HepG2 (cell line): Measurements from ENCODE around the gene NFS1. TPM values are rescaled to one million over a fixed set of nuclear protein-coding genes. Genes with fewer than 3 reads are reported as not detected.
A peak's percentile ranks its signal among the peaks of the same experiment; 100 is the strongest.

Source experiments
- ARNT ChIP-seq: fragments of 450-650 bp; IDR thresholded peaks from 2 replicates; pipeline ENCODE4 v1.6.1; 2017
- MLLT10 ChIP-seq: sonication (generic); formaldehyde crosslinking; IDR thresholded peaks from 2 replicates; pipeline ENCODE4 v1.4.0; 2020; ENCODE audit warnings: missing genetic modification reagents
- NBN ChIP-seq: fragments of 450-650 bp; conservative IDR thresholded peaks from 2 replicates; pipeline ENCODE4 v1.6.1; 2017
- NFE2L1 ChIP-seq: sonication (generic); formaldehyde crosslinking; IDR thresholded peaks from 2 replicates; pipeline ENCODE4 v1.4.0; 2020; ENCODE audit warnings: missing genetic modification reagents, mild to moderate bottlenecking, borderline replicate concordance
- ONECUT2 ChIP-seq: sonication (generic); formaldehyde crosslinking; IDR thresholded peaks from 2 replicates; pipeline ENCODE4 v1.4.0; 2020; ENCODE audit warnings: missing genetic modification reagents
- PHF8 ChIP-seq: sonication (generic); formaldehyde crosslinking; IDR thresholded peaks from 2 replicates; pipeline ENCODE4 v1.5.0; 2020; ENCODE audit warnings: missing genetic modification reagents
- PPARG ChIP-seq: conservative IDR thresholded peaks from 2 replicates; pipeline ENCODE4 v1.6.1; 2016; ENCODE audit warnings: missing biosample characterization, missing genetic modification reagents
- TCF12 ChIP-seq, 2 experiments: fragments of 450-650 bp in 1 of 2; sonication (generic) in 1 of 2; formaldehyde crosslinking in 1 of 2; IDR thresholded peaks; 2 replicates each; pipeline versions ENCODE4 v1.6.1 to v1.8.0; 2017 to 2022; ENCODE audit warnings: antibody characterized with exemption in 1 of 2, mild to moderate bottlenecking in 1 of 2, missing genetic modification reagents in 1 of 2, moderate library complexity in 1 of 2
- ZBTB7A ChIP-seq: sonication (generic); formaldehyde crosslinking; IDR thresholded peaks from 2 replicates; pipeline ENCODE4 v1.8.0; 2022; ENCODE audit warnings: mild to moderate bottlenecking, missing genetic modification reagents
- ZNF430 ChIP-seq: sonication (generic); formaldehyde crosslinking; IDR thresholded peaks from 2 replicates; pipeline ENCODE4 v1.9.0; 2021; ENCODE audit warnings: mild to moderate bottlenecking, missing genetic modification reagents
- ZNF468 ChIP-seq: sonication (generic); formaldehyde crosslinking; IDR thresholded peaks from 2 replicates; pipeline ENCODE4 v1.8.0; 2022; ENCODE audit warnings: mild to moderate bottlenecking, moderate library complexity, missing genetic modification reagents
- ZNF709 ChIP-seq: sonication (generic); formaldehyde crosslinking; IDR thresholded peaks from 2 replicates; pipeline ENCODE4 v1.5.0; 2020; ENCODE audit warnings: mild to moderate bottlenecking, missing genetic modification reagents
- ZSCAN31 ChIP-seq: sonication (generic); formaldehyde crosslinking; IDR thresholded peaks from 2 replicates; pipeline ENCODE4 v1.5.0; 2020; ENCODE audit warnings: low read depth, mild to moderate bottlenecking, missing genetic modification reagents
- polyA plus RNA-seq, 8 experiments: library from polyadenylated mRNA; depleted of rRNA in 3 of 8; stranded (reverse) in 7 of 8; unstranded in 1 of 8; fragments of >200 nt; fragmentation: Illumina TruSeq in 4 of 8; extraction: Trizol in 4 of 8; gene quantifications; 2 replicates each; pipeline versions ENCODE4 v1.2.1 to v1.2.3, GENCODE V29; 2011 to 2016; ENCODE audit warnings: low read depth in 4 of 8, missing spikeins in 1 of 8, mixed read lengths in 1 of 8; ENCODE audit not compliant: insufficient read depth in 1 of 8
- total RNA-seq, 5 experiments: library from RNA; depleted of rRNA; stranded (reverse); fragments of >200 nt; fragmentation: Illumina TruSeq; extraction: Trizol; gene quantifications; 2 replicates each; pipeline ENCODE4 v1.2.3, GENCODE V29; 2016; ENCODE audit warnings: low read depth in 1 of 5
- TF ChIP-seq, protein P1 (sequence below), 2 experiments: sonication (generic) in 1 of 2; formaldehyde crosslinking in 1 of 2; IDR thresholded peaks; 2 replicates each; pipeline versions ENCODE4 v1.5.1 to v1.6.1; 2011 to 2020; ENCODE audit warnings: borderline replicate concordance in 1 of 2, low read depth in 1 of 2, low read length in 1 of 2, mild to moderate bottlenecking in 1 of 2, missing genetic modification reagents in 1 of 2, moderate library complexity in 1 of 2
- TF ChIP-seq, protein P2 (sequence below), 2 experiments: fragments of 450-650 bp in 1 of 2; sonication (generic) in 1 of 2; formaldehyde crosslinking; IDR thresholded peaks; 2 replicates each; pipeline versions ENCODE4 v1.5.0 to v1.8.0; 2020 to 2022; ENCODE audit warnings: mild to moderate bottlenecking in 1 of 2, missing genetic modification reagents in 1 of 2
- TF ChIP-seq, protein P3 (sequence below): sonication (generic); formaldehyde crosslinking; IDR thresholded peaks from 2 replicates; pipeline ENCODE4 v1.8.1; 2023; ENCODE audit warnings: missing genetic modification reagents, inconsistent platforms, borderline replicate concordance
- TF ChIP-seq, protein P4 (sequence below): sonication (generic); formaldehyde crosslinking; IDR thresholded peaks from 2 replicates; pipeline ENCODE4 v1.4.0; 2020; ENCODE audit warnings: missing genetic modification reagents, borderline replicate concordance

Gene NFS1
- total and polyA plus RNA-seq, 2 of the 13 experiments (the other 11 are each of a cell fraction or from before 2014, with no cell fraction given) = 65.9 to 88.1 TPM

DNA sequence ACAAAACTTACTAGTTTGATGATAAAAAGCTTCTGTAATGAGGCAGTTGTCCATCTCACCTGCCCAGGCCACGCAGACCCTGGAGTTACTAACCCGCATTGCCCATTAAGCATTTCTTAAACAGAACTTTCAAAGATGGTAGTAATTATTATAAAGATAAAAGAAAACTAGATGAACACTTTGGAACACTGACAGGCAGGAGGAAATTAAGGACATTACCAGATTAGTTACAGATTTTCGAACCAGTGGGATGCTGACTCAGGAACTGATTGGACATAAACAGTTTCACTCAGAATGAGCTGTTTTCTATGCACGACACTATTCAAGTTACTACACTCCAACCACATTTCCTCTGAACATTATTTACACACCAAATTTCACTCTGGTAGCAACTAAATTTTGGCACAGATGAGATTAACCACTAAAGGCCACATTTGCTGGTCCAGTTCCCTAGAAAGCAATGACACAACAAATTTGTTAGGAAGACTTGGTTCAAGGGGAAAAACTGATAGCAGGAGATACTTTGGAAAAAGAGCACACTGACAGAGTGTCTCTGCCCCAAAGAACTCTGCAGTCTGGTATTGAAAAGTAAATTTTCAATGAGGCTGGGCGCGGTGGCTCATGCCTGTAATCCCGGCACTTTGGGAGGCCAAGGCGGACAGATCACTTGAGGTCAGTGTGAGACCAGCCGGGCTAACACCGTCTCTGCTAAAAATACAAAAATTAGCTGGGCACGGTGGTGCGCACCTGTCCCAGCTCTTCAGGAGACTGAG is 3.1 kb upstream of the NFS1 start (continued):
- TF ChIP-seq, protein P1, sequence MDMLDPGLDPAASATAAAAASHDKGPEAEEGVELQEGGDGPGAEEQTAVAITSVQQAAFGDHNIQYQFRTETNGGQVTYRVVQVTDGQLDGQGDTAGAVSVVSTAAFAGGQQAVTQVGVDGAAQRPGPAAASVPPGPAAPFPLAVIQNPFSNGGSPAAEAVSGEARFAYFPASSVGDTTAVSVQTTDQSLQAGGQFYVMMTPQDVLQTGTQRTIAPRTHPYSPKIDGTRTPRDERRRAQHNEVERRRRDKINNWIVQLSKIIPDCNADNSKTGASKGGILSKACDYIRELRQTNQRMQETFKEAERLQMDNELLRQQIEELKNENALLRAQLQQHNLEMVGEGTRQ (IDR thresholded peaks at IDR 0.05; ENCODE audit: low read depth, low read length) = no peak
- TF ChIP-seq, protein P1 (CRISPR knock-in tag; IDR thresholded peaks at IDR 0.05; ENCODE audit: borderline replicate concordance) = no peak
- no peak for TF ChIP-seq ZSCAN31 (CRISPR knock-in tag)
- TF ChIP-seq, protein P2, sequence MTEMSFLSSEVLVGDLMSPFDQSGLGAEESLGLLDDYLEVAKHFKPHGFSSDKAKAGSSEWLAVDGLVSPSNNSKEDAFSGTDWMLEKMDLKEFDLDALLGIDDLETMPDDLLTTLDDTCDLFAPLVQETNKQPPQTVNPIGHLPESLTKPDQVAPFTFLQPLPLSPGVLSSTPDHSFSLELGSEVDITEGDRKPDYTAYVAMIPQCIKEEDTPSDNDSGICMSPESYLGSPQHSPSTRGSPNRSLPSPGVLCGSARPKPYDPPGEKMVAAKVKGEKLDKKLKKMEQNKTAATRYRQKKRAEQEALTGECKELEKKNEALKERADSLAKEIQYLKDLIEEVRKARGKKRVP (CRISPR knock-in tag; IDR thresholded peaks at IDR 0.05) = no peak
- no peak for TF ChIP-seq MLLT10 (CRISPR knock-in tag)
- TF ChIP-seq ZNF430 (CRISPR knock-in tag) = 0 out of 2 replicates have a peak, but pooled peaks have one; percentile 22
- no peak for TF ChIP-seq ZBTB7A (CRISPR knock-in tag)
- no peak for TF ChIP-seq PPARG (CRISPR knock-in tag)
- no peak for TF ChIP-seq NBN
- TF ChIP-seq ZNF468 (CRISPR knock-in tag) = no peak
- peak; percentile 8; the same call in 1 of the 2 replicates for TF ChIP-seq PHF8 (CRISPR knock-in tag)
- no peak for TF ChIP-seq ZNF709 (CRISPR knock-in tag)
- TF ChIP-seq, protein P3, sequence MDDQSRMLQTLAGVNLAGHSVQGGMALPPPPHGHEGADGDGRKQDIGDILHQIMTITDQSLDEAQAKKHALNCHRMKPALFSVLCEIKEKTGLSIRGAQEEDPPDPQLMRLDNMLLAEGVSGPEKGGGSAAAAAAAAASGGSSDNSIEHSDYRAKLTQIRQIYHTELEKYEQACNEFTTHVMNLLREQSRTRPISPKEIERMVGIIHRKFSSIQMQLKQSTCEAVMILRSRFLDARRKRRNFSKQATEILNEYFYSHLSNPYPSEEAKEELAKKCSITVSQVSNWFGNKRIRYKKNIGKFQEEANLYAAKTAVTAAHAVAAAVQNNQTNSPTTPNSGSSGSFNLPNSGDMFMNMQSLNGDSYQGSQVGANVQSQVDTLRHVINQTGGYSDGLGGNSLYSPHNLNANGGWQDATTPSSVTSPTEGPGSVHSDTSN = no peak
- TF ChIP-seq NFE2L1 (CRISPR knock-in tag) = no peak
- no peak for TF ChIP-seq TCF12 (IDR thresholded peaks at IDR 0.05)
- no peak for TF ChIP-seq TCF12 (CRISPR knock-in tag; IDR thresholded peaks at IDR 0.05)
- no peak for TF ChIP-seq ARNT
- TF ChIP-seq ONECUT2 (CRISPR knock-in tag) = no peak
- TF ChIP-seq, protein P4, sequence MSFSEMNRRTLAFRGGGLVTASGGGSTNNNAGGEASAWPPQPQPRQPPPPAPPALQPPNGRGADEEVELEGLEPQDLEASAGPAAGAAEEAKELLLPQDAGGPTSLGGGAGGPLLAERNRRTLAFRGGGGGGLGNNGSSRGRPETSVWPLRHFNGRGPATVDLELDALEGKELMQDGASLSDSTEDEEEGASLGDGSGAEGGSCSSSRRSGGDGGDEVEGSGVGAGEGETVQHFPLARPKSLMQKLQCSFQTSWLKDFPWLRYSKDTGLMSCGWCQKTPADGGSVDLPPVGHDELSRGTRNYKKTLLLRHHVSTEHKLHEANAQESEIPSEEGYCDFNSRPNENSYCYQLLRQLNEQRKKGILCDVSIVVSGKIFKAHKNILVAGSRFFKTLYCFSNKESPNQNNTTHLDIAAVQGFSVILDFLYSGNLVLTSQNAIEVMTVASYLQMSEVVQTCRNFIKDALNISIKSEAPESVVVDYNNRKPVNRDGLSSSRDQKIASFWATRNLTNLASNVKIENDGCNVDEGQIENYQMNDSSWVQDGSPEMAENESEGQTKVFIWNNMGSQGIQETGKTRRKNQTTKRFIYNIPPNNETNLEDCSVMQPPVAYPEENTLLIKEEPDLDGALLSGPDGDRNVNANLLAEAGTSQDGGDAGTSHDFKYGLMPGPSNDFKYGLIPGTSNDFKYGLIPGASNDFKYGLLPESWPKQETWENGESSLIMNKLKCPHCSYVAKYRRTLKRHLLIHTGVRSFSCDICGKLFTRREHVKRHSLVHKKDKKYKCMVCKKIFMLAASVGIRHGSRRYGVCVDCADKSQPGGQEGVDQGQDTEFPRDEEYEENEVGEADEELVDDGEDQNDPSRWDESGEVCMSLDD (CRISPR knock-in tag) = no peak
